Liver (tissue), 9 donors: ENCODE results near the gene TSHZ2. TPM values are rescaled to one million over a fixed set of nuclear protein-coding genes. Genes with fewer than 3 reads are reported as not detected.

Experiments used
- DNase-seq: peaks from one replicate; pipeline ENCODE4 v3.0.0-alpha.2; 2017; ENCODE audit warnings: low spot score
- H3K27ac ChIP-seq, 2 donors: one replicate each; pipeline ENCODE4 v1.7.0; 2013; ENCODE audit warnings: inconsistent platforms in 2 of 2, low read length in 2 of 2, control low read depth in 1 of 2, low read depth in 1 of 2, mild to moderate bottlenecking in 1 of 2
- H3K27me3 ChIP-seq, 4 donors: one replicate each; pipeline versions ENCODE4 v1.6.1 to v1.7.0; 2013; ENCODE audit warnings: low read length in 3 of 4, inconsistent platforms in 1 of 4, mild to moderate bottlenecking in 1 of 4, moderate library complexity in 1 of 4; ENCODE audit not compliant: control insufficient read depth in 4 of 4, insufficient read depth in 4 of 4
- H3K36me3 ChIP-seq, 4 donors: one replicate each; pipeline versions ENCODE4 v1.6.1 to v1.7.0; 2013; ENCODE audit warnings: low read length in 3 of 4, mild to moderate bottlenecking in 3 of 4, low read depth in 1 of 4, moderate library complexity in 1 of 4; ENCODE audit not compliant: control insufficient read depth in 4 of 4, insufficient read depth in 3 of 4
- H3K4me1 ChIP-seq, 4 donors: one replicate each; pipeline versions ENCODE4 v1.6.1 to v1.7.0; 2013; ENCODE audit warnings: low read length in 3 of 4, mild to moderate bottlenecking in 3 of 4, moderate library complexity in 1 of 4; ENCODE audit not compliant: control insufficient read depth in 4 of 4, insufficient read depth in 4 of 4
- H3K4me3 ChIP-seq, 3 donors: one replicate each; pipeline versions ENCODE4 v1.6.1 to v1.7.0; 2013; ENCODE audit warnings: low read length in 3 of 3, control low read depth in 1 of 3, low read depth in 1 of 3, mild to moderate bottlenecking in 1 of 3
- H3K9ac ChIP-seq, 2 donors: one replicate each; pipeline ENCODE4 v1.7.0; 2013; ENCODE audit warnings: low read length in 2 of 2, mild to moderate bottlenecking in 2 of 2, moderate library complexity in 2 of 2, control low read depth in 1 of 2, low read depth in 1 of 2
- H3K9me3 ChIP-seq, 4 donors: one replicate each; pipeline versions ENCODE4 v1.6.1 to v1.7.0; 2013; ENCODE audit warnings: low read length in 3 of 4; ENCODE audit not compliant: control insufficient read depth in 4 of 4
- ATF3 ChIP-seq: IDR thresholded peaks from 2 replicates; pipeline ENCODE4 v1.6.1; 2016; ENCODE audit warnings: antibody characterized with exemption
- FOXA1 ChIP-seq: IDR thresholded peaks from 2 replicates; pipeline ENCODE4 v1.6.1; 2016; ENCODE audit warnings: antibody characterized with exemption
- FOXA2 ChIP-seq: IDR thresholded peaks from 2 replicates; pipeline ENCODE4 v1.6.1; 2016; ENCODE audit warnings: antibody characterized with exemption
- GABPA ChIP-seq, 2 donors: IDR thresholded peaks in 1 of 2; conservative IDR thresholded peaks in 1 of 2; 2 replicates each; pipeline ENCODE4 v1.6.1; 2016; ENCODE audit warnings: antibody characterized with exemption in 2 of 2, mild to moderate bottlenecking in 1 of 2, moderate library complexity in 1 of 2
- HNF4A ChIP-seq, 2 donors: conservative IDR thresholded peaks; 2 replicates each; pipeline ENCODE4 v1.6.1; 2016; ENCODE audit warnings: antibody characterized with exemption in 2 of 2, mild to moderate bottlenecking in 2 of 2
- JUND ChIP-seq, 2 donors: IDR thresholded peaks; 2 replicates each; pipeline ENCODE4 v1.6.1; 2016; ENCODE audit warnings: antibody characterized with exemption in 2 of 2
- NR2F2 ChIP-seq: IDR thresholded peaks from 2 replicates; pipeline ENCODE4 v1.6.1; 2016; ENCODE audit warnings: antibody characterized with exemption
- RAD21 ChIP-seq, 2 donors: IDR thresholded peaks; 2 replicates each; pipeline ENCODE4 v1.6.1; 2016; ENCODE audit warnings: antibody characterized with exemption in 2 of 2, mild to moderate bottlenecking in 2 of 2
- RXRA ChIP-seq, 2 donors: IDR thresholded peaks; 2 replicates each; pipeline ENCODE4 v1.6.1; 2017 to 2018; ENCODE audit warnings: antibody characterized with exemption in 2 of 2, mild to moderate bottlenecking in 1 of 2
- SP1 ChIP-seq: IDR thresholded peaks from 2 replicates; pipeline ENCODE4 v1.6.1; 2018; ENCODE audit warnings: antibody characterized with exemption, mild to moderate bottlenecking
- TAF1 ChIP-seq: conservative IDR thresholded peaks from 2 replicates; pipeline ENCODE4 v1.6.1; 2016; ENCODE audit warnings: antibody characterized with exemption, mild to moderate bottlenecking
- YY1 ChIP-seq: IDR thresholded peaks from 2 replicates; pipeline ENCODE4 v1.6.1; 2016; ENCODE audit warnings: antibody characterized with exemption, mild to moderate bottlenecking
- WGBS: extraction: QIAGEN DNeasy Blood & Tissue Kit; methylation state at CpG from one replicate; pipeline ENCODE4 v1.1.7; 2013; 5-methylcytosine and 5-hydroxymethylcytosine counted together
- polyA plus RNA-seq, 2 donors: library from polyadenylated mRNA; stranded (reverse) in 1 of 2; unstranded in 1 of 2; fragments of 200-250 nt in 1 of 2; fragments of >200 nt in 1 of 2; fragmentation: Nextera tagmentation in 1 of 2; extraction: Ambion mirVana in 1 of 2; gene quantifications; one replicate each; pipeline versions ENCODE4 v1.2.1 to v1.2.3, GENCODE V29; 2013 to 2015
- total RNA-seq, 2 donors: library from RNA; depleted of rRNA; stranded (reverse); fragments of >200 nt; gene quantifications; one replicate each; pipeline ENCODE4 v1.2.3, GENCODE V29; 2014
- TF ChIP-seq, protein P1 (sequence below): IDR thresholded peaks from 2 replicates; pipeline ENCODE4 v1.6.1; 2016; ENCODE audit warnings: antibody characterized with exemption
- TF ChIP-seq, protein P2 (sequence below): IDR thresholded peaks from 2 replicates; pipeline ENCODE4 v1.6.1; 2016; ENCODE audit warnings: antibody characterized with exemption, mild to moderate bottlenecking
- donor health status: healthy.
- donor health status: healthy.
- donor health status: healthy.
- donor health status: healthy.
- donor health status: healthy.

TSHZ2 gene
- total and polyA plus RNA-seq, 4 donors = 2.9 to 11.3 (median 7.8) TPM

DNA sequence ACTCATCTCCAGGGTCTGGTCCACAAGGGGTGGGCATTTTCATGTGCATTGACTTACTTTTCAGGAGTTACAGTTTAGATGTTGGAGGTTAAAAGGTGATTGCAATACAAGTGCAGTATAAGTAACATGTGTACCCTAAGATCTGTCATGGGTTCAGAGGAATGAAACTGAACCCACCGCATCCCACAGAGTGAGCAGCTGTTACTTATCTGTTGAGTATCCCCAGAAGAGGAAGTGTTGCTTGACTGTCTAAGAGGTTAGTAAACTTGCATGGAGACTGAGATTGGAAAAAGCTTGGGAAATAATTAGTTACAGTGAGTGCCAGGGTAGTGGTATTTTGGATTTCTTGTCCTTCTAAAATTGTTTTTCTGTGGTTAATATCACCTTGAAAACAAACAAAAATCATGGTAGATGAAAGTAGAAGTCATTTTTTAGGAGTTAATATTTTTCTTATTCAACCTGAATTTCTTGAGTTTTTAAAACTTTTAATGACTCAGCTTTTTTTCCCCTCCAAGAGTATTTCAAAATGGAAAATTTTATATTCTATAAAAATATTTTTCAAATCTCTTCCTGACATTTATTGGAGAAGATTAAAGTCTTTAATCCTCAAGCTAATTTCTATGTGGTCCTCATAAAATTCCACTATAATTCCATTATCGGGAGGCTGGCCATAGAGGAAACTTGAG, 315.3 kb downstream of the TSHZ2 start:
- no peak overlapping the region for H3K4me3 ChIP-seq
- no peaks in the 10 kb centered on the region for H3K9me3 ChIP-seq
- H3K27ac ChIP-seq = no peak overlapping the region
- H3K4me1 ChIP-seq = no peaks in the 10 kb centered on the region
- no peaks in the 10 kb centered on the region for H3K27me3 ChIP-seq
- no peak overlapping the region for H3K9ac ChIP-seq
- 92% methylated on average over 2 of the region's 2 CpGs for WGBS
- peaks cover 0 to 2% (median 0%) of the 10 kb centered on the region in 4 donors for H3K36me3 ChIP-seq
- no peak for DNase-seq
- TF ChIP-seq TAF1 (no peak), HNF4A (conservative IDR thresholded peaks at IDR 0.05) (no peak), GABPA (IDR thresholded peaks at IDR 0.05 in 1 of 2, conservative IDR thresholded peaks at IDR 0.05 in 1 of 2) (no peak), JUND (IDR thresholded peaks at IDR 0.05) (no peak), FOXA2 (no peak), ATF3 (no peak), YY1 (no peak), FOXA1 (no peak), RXRA (IDR thresholded peaks at IDR 0.05) (no peak)
- TF ChIP-seq, protein P1, sequence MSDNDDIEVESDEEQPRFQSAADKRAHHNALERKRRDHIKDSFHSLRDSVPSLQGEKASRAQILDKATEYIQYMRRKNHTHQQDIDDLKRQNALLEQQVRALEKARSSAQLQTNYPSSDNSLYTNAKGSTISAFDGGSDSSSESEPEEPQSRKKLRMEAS = no peak

GRCh38 chr20:53291548-53291947, 319.4 kb downstream of the TSHZ2 start:
- WGBS = 89% methylated on average over 3 of the region's 3 CpGs
- TF ChIP-seq RXRA (IDR thresholded peaks at IDR 0.05) = no peak
- no peak for TF ChIP-seq FOXA1
- TF ChIP-seq GABPA (IDR thresholded peaks at IDR 0.05 in 1 of 2, conservative IDR thresholded peaks at IDR 0.05 in 1 of 2) = no peak
- no peak for TF ChIP-seq RAD21 (IDR thresholded peaks at IDR 0.05)
- no peak for TF ChIP-seq TAF1
- TF ChIP-seq, protein P1 = no peak
- no peak for TF ChIP-seq SP1
- no peak for TF ChIP-seq NR2F2
- no peak for TF ChIP-seq ATF3
- TF ChIP-seq, protein P2, sequence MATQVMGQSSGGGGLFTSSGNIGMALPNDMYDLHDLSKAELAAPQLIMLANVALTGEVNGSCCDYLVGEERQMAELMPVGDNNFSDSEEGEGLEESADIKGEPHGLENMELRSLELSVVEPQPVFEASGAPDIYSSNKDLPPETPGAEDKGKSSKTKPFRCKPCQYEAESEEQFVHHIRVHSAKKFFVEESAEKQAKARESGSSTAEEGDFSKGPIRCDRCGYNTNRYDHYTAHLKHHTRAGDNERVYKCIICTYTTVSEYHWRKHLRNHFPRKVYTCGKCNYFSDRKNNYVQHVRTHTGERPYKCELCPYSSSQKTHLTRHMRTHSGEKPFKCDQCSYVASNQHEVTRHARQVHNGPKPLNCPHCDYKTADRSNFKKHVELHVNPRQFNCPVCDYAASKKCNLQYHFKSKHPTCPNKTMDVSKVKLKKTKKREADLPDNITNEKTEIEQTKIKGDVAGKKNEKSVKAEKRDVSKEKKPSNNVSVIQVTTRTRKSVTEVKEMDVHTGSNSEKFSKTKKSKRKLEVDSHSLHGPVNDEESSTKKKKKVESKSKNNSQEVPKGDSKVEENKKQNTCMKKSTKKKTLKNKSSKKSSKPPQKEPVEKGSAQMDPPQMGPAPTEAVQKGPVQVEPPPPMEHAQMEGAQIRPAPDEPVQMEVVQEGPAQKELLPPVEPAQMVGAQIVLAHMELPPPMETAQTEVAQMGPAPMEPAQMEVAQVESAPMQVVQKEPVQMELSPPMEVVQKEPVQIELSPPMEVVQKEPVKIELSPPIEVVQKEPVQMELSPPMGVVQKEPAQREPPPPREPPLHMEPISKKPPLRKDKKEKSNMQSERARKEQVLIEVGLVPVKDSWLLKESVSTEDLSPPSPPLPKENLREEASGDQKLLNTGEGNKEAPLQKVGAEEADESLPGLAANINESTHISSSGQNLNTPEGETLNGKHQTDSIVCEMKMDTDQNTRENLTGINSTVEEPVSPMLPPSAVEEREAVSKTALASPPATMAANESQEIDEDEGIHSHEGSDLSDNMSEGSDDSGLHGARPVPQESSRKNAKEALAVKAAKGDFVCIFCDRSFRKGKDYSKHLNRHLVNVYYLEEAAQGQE = no peak
- Histone ChIP-seq H3K9me3 (no peaks in the 10 kb centered on the region), H3K4me3 (no peak overlapping the region), H3K4me1 (no peaks in the 10 kb centered on the region), H3K9ac (no peak overlapping the region), H3K27ac (no peak overlapping the region), H3K27me3 (no peaks in the 10 kb centered on the region), H3K36me3 (no peaks in the 10 kb centered on the region)
- no peak for DNase-seq
